Stimulated activated CD4-positive, alpha-beta T cell treated with anti-CD3 and anti-CD28 coated beads, Interleukin-15, amount 100 ng/mL, for 48 hours (primary cell): ENCODE results near the gene DCAF17.
"Not testable (repeated sequence)": the region's sequence is repeated elsewhere in the genome, so short reads cannot be mapped to it uniquely, and the experiment has no call there.

Experiments
- DNase-seq, 2 donors: peaks; one replicate each; pipeline ENCODE4 v3.0.0-alpha.2; 2020; ENCODE audit warnings: low read depth in 2 of 2

DCAF17 gene

GRCh38 chr2:171452773-171453172 lies 18.7 kb downstream of the DCAF17 start:
- DNase-seq, result no peak

- DNase-seq, result no peak
These were observed 25.5 kb downstream of the DCAF17 start for GRCh38 chr2:171459498-171459897.

- DNase-seq, result no peak
These were observed 26.5 kb downstream of the DCAF17 start for GRCh38 chr2:171460537-171460936.

GRCh38 chr2:171469176-171469575 lies 35.1 kb downstream of the DCAF17 start:
- DNase-seq, result no peak

- DNase-seq, result no peak
These were observed 36.1 kb downstream of the DCAF17 start for GRCh38 chr2:171470129-171470528.

- DNase-seq, result no peak
These were observed 42.0 kb downstream of the DCAF17 start for GRCh38 chr2:171475979-171476378.

GRCh38 chr2:171478345-171478744 lies 44.3 kb downstream of the DCAF17 start:
- no peak for DNase-seq

GRCh38 chr2:171479154-171479814 lies 45.3 kb downstream of the DCAF17 start:
- no peak for DNase-seq

- DNase-seq, result no peak
These were observed 46.9 kb downstream of the DCAF17 start for GRCh38 chr2:171480908-171481307.

- DNase-seq, result no peak
These were observed 48.3 kb downstream of the DCAF17 start for GRCh38 chr2:171482308-171482707.

GRCh38 chr2:171482877-171483276 lies 48.9 kb downstream of the DCAF17 start:
- DNase-seq, result no peak

- DNase-seq, result no peak
These were observed 49.8 kb downstream of the DCAF17 start for GRCh38 chr2:171483793-171484192.

- DNase-seq, result no peak
These were observed 51.1 kb downstream of the DCAF17 start for GRCh38 chr2:171485116-171485515.

- no peak for DNase-seq
These were observed 53.2 kb downstream of the DCAF17 start for GRCh38 chr2:171487201-171487600.

GRCh38 chr2:171487803-171488259 lies 53.8 kb downstream of the DCAF17 start:
- no peak for DNase-seq

GRCh38 chr2:171490577-171490976 lies 56.6 kb downstream of the DCAF17 start:
- DNase-seq, result no peak

GRCh38 chr2:171491292-171491691 lies 57.3 kb downstream of the DCAF17 start:
- no peak for DNase-seq

GRCh38 chr2:171492664-171493063 lies 58.6 kb downstream of the DCAF17 start:
- no peak for DNase-seq

- not testable (repeated sequence) for DNase-seq
These were observed 63.6 kb downstream of the DCAF17 start for GRCh38 chr2:171497664-171498063.

- DNase-seq, result no peak
These were observed 71.3 kb downstream of the DCAF17 start for GRCh38 chr2:171505374-171505773.

- no peak for DNase-seq
These were observed 76.1 kb downstream of the DCAF17 start for GRCh38 chr2:171509945-171510731.

- DNase-seq, result no peak
These were observed 78.0 kb downstream of the DCAF17 start for GRCh38 chr2:171512014-171512413.

- no peak for DNase-seq
These were observed 78.7 kb downstream of the DCAF17 start for GRCh38 chr2:171512683-171513195.
